Lower lobe of right lung (tissue), 2 donors: ENCODE measurements around the gene UNC5C. TPM values are rescaled to one million over a fixed set of nuclear protein-coding genes. Genes with fewer than 3 reads are reported as not detected.

ENCODE experiments used
- ATAC-seq, 2 donors: fragments of 200-7000 bp; cut with Tn5 transposase; one replicate each; pipeline ENCODE4 v1.9.1; 2020 to 2022; ENCODE audit warnings: mild to moderate bottlenecking in 2 of 2, moderate library complexity in 2 of 2
- DNase-seq: peaks from one replicate; pipeline ENCODE4 v3.0.0-alpha.2; 2020
- H3K27ac ChIP-seq: fragments of 200-600 bp; one replicate; pipeline ENCODE4 v1.8.0; 2022
- H3K27me3 ChIP-seq: fragments of 200-600 bp; one replicate; pipeline ENCODE4 v1.8.0; 2022; ENCODE audit warnings: low read depth
- H3K36me3 ChIP-seq: fragments of 200-600 bp; one replicate; pipeline ENCODE4 v1.8.0; 2022; ENCODE audit warnings: mild to moderate bottlenecking
- H3K4me1 ChIP-seq: fragments of 200-600 bp; one replicate; pipeline ENCODE4 v1.8.0; 2022
- H3K4me3 ChIP-seq: fragments of 200-600 bp; one replicate; pipeline ENCODE4 v1.8.0; 2022; ENCODE audit warnings: mild to moderate bottlenecking
- H3K9me3 ChIP-seq: fragments of 200-600 bp; one replicate; pipeline ENCODE4 v1.8.0; 2022
- CTCF ChIP-seq: fragments of 200-600 bp; IDR thresholded peaks from one replicate; pipeline ENCODE4 v1.8.0; 2022; ENCODE audit warnings: antibody characterized with exemption, mild to moderate bottlenecking
- intact Hi-C: fragments of 100-400 bp; cut with DNase I; formaldehyde crosslinking; loops from one replicate; pipeline ENCODE4 v1.11.0; 2022
- total RNA-seq: library from RNA; stranded (reverse); fragmentation: NEBNext Ultra II Directional; extraction: Animal tissue kit (Norgen Biotek cat#: 25700); gene quantifications from one replicate; pipeline ENCODE4 v1.2.1, GENCODE V29; 2021
- donor health status: DM: no; HTN: yes; CAD: no; lungs with severe emphysema.

The UNC5C gene
- total RNA-seq, 1 donor from 2014 or later, result 5.1 TPM

- H3K27me3 ChIP-seq, result no peaks in the 10 kb centered on the region
- H3K4me1 ChIP-seq, result peaks cover 16% of the 10 kb centered on the region
- intact Hi-C loops, result no loop called here
- no peak overlapping the region for H3K27ac ChIP-seq
- DNase-seq (no peak), ATAC-seq (no peak)
- H3K9me3 ChIP-seq, result no peaks in the 10 kb centered on the region
- no peaks in the 10 kb centered on the region for H3K36me3 ChIP-seq
- H3K4me3 ChIP-seq, result no peak overlapping the region
- TF ChIP-seq CTCF, result no peak
These were observed 186.7 kb downstream of the UNC5C start for GRCh38 chr4:95362066-95362465.

GRCh38 chr4:95361696-95361965 is 187.1 kb downstream of the UNC5C start:
- no peak for ATAC-seq
- Histone ChIP-seq H3K36me3 (no peaks in the 10 kb centered on the region), H3K4me1 (peaks cover 16% of the 10 kb centered on the region), H3K27ac (no peak overlapping the region), H3K4me3 (no peak overlapping the region), H3K9me3 (no peaks in the 10 kb centered on the region), H3K27me3 (no peaks in the 10 kb centered on the region)
- intact Hi-C loops, result no loop called here
- no peak for DNase-seq
- no peak for TF ChIP-seq CTCF

DNA sequence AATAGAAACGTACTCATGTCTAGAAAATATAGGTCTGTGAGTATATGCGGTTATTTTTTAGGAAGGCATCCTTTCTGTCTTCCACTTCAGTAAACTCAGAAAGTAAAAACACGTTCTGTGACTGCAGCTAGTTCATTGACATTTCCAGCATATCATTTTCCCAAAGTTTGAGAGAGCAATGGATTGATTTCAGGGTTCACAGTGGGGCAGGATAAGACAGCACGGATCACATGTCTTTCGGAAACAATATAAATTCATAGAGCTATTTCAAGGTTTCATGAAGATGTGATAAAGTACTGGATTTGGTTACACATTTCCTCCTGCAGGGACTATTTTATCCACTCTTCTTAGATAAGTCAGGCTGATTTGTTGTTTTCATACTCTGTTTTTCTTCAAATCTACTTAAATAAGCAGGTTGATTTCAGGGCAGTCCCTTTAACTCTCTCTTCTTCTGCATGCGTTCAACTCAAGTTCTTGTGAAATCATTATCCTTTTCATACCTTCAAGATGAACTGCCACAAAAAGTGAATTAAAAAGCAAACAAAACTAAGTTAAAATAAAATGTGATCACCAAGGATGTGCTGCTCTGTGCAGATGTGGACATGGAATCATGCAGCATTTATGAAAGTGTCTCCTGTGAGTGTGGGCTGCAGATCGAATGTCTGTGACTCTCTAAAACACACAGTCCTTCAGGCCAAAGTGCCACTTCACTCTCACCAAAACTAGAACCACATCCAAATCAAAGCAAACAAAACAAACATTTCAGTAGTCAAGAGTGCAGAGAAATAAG is 187.7 kb downstream of the UNC5C start:
- no peak for DNase-seq
- H3K4me1 ChIP-seq, result peaks cover 16% of the 10 kb centered on the region
- no peaks in the 10 kb centered on the region for H3K27me3 ChIP-seq
- TF ChIP-seq CTCF, result no peak
- ATAC-seq, result peak; percentile 47 to 82
- H3K4me3 ChIP-seq, result no peak overlapping the region
- no peaks in the 10 kb centered on the region for H3K36me3 ChIP-seq
- no peak overlapping the region for H3K27ac ChIP-seq
- intact Hi-C loops, result no loop called here
- no peaks in the 10 kb centered on the region for H3K9me3 ChIP-seq

DNA sequence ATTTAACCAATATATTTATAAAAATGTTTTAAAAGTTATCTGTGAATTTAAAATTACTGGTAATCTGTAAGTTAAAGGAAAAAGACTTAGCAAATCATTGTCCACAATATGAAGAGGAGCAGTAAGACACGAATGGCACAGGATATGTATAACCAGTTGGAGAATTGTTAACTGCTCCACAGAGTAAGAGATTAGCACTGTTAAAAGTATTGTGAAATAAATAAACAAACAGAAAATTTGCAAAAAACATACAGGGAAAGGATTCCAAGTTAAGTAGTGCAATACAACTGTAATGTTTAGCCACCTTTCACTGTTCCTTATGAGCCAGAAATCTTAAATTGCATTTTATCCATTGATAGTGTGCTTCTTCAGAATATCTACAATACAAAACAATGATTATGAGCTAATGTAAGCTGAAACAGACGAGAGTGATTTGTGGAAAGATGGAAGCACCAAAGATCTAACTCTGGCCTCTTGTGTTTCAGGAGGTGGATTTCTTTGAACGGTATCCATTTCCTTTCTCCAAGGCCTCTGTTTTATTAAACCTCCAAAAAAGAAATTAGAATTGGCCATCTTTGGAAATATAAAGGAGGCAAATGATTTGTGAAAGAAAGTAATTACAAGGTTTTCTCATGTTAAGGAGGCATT is 188.4 kb downstream of the UNC5C start:
- intact Hi-C loops, result no loop called here
- Histone ChIP-seq H3K9me3 (no peaks in the 10 kb centered on the region), H3K36me3 (no peaks in the 10 kb centered on the region), H3K27ac (no peak overlapping the region), H3K4me1 (peaks cover 16% of the 10 kb centered on the region), H3K27me3 (no peaks in the 10 kb centered on the region), H3K4me3 (no peak overlapping the region)
- ATAC-seq, result no peak
- no peak for DNase-seq
- TF ChIP-seq CTCF, result no peak

DNA sequence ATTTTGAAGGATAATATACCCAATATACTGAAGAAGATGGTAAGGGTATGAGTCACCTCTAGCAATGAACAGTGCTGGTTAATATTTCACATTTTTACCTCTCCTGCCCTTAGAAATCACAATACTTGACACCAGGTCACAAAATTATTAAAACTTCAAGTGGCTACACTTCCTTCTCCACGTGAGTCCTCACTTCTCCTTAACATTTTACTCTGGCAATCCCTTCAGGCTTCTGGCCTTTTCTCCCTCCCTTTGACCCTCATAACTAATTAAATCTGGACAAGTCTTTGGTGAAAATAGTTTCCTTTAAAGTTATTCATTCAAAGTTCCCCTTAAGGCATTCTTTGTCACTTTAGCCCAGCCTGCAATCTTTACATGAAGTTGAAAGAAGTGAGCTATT is 190.4 kb downstream of the UNC5C start:
- no peak for TF ChIP-seq CTCF
- H3K36me3 ChIP-seq, result no peaks in the 10 kb centered on the region
- DNase-seq (no peak), ATAC-seq (peak; percentile 68 to 79)
- H3K4me1 ChIP-seq, result peaks cover 13% of the 10 kb centered on the region
- H3K27me3 ChIP-seq, result no peaks in the 10 kb centered on the region
- no peak overlapping the region for H3K4me3 ChIP-seq
- H3K27ac ChIP-seq, result no peak overlapping the region
- no peaks in the 10 kb centered on the region for H3K9me3 ChIP-seq
- intact Hi-C loops, result no loop called here
